GM19240 (cell line): Measurements from ENCODE around the gene URI1.

Experiments
- DNase-seq: peaks from one replicate; pipeline ENCODE4 v3.0.0; 2011; ENCODE audit warnings: low spot score; ENCODE audit not compliant: insufficient read length

The URI1 gene

DNA sequence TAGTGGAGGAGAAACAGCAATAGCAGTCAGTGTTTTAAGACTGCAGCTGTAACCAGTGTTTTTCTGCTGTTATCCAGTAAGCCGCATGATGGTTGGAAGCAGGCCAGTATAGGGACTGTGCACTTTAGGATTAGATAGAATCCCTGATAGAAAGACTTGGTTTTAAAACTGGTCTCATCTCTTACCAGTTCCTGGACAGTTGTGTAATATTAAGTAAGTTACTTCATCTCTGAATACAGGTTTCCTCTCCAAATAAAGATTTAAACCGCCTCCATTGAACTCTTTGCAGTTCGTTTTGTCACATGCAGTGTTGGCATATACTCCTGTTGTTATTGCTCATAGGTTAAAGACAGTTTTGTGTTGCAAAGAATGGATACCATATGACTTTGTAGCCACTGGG is 25.6 kb downstream of the URI1 start:
- DNase-seq: no peak

DNA sequence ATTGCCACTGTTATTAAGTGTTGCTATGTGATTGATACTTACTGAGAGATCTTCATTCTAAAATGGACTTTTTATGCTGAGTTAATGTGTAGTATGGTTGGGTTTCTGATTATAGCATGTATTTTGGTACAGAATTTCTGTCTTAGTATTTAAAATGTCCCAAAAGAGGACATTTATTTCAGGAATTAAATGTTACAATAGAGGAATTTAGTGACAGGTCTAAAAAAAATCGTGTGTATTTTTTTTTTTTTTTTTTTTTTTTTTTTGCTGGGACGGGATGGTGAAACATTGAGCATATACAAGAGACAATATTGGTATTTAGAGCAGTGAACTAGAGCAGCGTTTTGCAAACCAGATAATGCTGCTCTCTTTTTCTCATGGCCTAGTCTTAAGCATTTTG is 27.9 kb downstream of the URI1 start:
- no peak for DNase-seq

DNA sequence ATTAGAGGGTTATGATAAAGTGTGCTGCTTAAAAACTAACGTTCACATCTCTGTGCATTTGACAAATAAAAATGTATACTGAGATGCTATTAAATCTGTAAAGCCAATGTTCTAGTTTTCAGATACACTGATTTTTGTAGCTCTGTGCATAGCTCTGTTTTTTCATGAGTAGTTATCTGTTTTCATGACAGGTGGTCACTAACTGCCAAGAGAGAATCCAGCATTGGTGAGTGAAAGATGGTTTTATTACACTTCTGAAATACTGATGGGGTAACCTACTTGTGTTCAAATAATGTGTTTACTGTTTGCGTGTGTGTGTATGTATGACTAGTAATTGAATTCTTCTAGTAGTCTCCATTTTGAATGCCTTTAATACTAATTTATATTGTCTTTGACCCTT is 29.0 kb downstream of the URI1 start:
- no peak for DNase-seq

DNA sequence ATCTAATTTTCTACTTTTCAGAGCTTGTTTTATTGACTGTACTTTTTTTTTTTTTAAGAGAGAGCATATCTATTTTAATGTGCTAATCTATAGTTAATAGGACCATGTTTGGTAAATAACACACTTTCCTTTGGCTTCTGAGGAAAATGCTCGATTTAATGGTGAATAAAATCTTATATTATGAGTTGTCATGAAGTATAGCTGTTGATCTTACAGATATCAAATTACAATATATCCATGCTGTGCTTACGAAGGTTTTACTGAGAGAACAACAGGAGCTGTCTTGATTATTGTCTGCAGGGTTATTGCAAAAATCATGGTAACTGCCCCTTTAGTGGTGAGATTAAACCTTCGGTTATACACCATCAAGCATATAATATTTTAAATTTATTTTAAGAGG is 29.6 kb downstream of the URI1 start:
- DNase-seq: no peak

DNA sequence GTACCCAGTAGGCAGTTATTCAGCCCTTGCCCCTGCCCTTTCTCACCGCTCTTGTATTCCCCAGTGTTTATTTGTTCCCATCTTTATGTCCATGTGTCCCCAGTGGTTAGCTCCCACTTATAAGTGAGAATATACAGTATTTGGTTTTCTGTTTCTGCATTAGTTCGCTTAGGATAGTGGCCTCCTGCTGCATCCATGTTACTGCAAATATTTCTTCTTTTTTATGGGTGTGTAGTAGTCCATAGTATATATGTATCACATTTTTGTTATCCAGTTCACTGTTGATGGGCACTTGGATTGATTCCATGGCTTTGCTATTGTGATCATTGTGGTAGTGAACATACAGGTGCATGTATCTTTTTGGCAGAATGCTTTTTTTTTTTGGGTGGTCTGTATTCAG is 32.7 kb downstream of the URI1 start:
- no peak for DNase-seq

DNA sequence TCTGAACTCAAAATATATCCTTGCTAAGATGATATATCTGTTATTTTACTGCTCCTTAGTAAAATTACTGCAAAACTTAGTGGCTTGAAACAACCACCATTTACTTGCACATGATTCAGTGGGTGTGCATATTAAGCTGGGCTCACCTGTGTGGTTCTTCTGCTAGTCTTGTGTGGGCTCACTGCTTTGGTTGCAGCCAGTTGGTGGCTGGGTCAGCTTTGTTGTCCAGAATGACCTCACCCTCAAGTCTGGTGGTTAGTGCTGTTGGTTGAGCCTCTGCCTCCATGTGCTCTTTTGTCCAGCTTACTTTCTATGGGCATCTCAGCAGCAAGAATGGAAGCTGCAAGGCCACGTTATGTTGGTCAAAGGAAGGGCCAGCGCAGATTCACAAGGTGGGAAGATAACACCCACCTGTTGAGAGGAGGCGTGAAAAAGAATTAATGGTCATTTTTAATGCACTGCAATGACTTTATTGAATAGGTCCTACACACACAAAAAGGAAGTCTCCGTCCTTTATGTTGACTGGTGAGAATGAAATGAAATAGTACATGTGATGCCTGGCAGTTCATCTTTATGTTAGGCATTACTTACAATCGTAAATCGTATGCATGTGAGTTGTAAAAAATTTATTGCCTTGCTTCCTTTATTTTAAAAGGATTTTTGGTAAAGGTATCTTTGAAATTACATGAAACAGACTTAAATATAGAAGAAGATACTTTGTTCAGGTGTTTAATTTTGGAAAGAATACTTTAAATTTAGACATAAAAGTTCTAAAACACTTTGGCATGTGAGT is 34.3 kb downstream of the URI1 start:
- no peak for DNase-seq

DNA sequence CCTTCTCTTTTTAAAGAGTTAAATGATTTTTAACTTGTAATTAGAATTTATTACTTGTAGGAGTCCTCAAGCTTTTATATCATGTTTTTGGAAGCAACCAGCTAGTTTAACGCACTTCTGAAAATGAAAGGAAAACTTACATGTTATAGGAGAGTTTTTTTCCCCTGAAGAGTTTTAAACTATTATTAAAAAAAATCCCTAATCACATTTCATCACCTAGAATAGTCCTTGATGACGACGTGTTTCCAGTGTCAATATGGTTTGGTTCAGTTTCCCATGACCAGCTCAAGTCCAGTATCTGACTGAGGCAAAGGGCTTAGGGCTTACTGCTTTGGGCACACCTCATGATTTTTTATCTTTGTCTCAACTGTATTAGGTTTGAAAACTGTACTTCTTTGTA is 36.0 kb downstream of the URI1 start:
- DNase-seq: no peak

DNA sequence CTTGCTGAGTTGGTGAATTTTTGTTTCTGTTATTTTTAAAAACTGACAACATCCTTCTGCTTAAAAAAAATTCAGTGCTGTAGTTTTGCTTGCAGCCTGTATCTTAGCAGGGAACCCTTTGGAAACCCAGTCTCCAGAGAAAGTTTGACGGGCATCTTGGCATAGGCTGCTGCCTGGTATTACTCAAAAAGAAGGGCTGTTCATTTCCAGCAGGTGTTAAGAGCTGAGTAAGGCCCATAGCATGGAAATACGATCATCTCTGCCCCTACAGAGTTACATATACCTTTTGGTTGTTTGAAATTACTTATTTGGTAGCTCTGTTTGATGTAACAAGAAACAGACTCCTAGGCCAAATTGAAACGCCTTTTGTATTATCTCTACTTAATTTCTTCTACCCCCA is 41.5 kb downstream of the URI1 start:
- DNase-seq: no peak

DNA sequence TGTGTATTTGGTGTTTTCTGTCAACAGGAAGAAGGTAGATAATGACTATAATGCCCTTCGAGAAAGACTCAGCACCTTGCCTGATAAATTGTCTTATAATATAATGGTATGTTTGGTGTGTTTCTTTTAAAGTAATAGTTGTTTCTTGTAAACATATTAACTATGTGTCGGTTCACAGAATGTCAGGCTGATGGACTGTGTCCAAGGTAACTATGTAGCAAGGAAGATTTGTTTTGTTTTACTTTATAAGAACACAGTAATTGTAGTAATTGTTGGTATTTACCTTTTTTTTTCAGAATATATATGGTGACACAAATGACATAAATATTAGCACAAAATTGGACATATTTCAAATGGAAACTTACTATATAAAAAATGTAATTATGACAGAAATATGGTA is 43.2 kb downstream of the URI1 start:
- no peak for DNase-seq

DNA sequence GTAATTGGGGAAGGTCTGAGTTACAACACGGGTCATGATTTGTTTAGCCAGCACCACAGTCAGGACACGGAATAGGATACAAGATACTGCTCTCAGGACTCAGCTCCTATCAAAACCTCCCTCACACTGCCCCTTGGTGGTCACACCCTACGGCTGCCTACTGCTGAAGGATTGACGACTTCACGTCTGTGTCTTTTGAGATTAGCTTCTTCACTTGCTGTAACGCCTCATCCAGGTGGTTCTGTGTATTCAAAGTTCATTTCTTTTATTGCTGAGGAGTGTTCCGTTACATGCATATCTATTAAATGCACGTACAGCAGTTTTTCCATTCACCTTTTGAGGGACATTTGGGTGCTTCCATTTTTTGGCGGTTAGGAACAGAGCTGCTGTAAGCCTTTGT is 46.3 kb downstream of the URI1 start:
- no peak for DNase-seq

DNA sequence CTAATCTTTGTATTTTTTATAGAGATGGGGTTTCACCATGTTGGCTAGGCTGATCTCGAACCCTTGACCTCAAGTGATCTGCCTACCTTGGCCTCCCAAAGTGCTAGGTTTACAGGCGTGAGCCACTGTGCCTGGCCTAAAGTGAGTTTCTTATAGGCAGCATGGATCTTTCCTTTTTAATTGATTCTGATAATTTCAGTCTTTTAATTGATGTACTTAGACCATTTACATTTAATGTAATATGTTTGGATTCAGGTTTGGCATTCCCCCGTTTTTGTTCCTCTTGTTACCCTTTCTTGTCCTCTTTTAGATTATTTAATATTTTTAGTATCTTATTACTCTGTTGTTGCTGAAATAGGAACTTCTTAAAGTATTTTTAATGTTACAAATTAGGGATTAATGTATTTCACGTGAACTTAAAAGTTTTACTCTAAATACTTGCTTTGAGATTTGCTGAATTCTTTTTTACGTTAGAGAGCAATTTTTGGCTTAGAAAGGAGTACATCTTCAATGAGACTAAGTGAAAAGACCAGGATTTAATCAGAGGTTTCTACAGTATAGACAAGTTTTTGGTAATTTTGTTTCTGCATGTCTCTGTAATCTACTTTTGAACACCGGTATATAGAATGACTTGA is 50.3 kb downstream of the URI1 start:
- no peak for DNase-seq

DNA sequence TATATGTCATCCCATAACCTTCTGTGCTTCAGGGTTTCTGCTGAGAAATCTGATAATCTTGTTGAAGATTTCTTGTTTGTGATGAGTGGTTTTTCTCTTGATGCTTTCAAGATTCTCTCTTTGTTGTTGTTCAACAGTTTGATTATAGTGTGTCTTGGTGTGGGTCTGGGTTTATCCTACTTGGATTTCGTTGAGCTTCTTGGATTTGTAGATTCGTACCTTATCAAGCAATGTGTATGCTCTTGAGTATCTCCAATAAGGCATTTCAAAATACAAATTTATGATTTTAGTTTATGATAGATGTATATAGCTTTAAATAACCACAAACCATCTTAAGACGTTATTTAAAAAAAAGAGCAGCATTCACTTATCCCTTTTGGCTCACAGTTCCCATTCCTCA is 57.5 kb downstream of the URI1 start:
- DNase-seq: no peak

DNA sequence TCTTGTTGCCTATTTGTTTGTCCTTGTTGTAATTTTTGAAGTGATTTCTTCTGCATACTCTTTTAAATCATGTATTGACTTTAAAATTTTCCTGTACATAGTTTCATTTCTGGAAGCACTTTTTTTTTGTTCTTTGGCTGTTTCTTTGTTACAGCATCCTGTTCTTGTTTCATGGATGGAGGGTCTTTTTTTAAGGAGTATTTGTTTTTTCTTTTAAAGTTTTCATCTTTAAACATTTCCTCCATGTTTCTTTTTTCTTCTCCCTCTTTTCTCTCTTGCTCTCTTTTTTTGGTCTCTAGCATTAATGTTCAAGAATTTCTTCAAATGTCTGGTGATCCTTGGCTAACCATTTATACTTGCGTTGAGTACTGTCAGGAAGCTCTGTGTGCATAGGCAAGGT is 58.8 kb downstream of the URI1 start:
- DNase-seq: no peak

DNA sequence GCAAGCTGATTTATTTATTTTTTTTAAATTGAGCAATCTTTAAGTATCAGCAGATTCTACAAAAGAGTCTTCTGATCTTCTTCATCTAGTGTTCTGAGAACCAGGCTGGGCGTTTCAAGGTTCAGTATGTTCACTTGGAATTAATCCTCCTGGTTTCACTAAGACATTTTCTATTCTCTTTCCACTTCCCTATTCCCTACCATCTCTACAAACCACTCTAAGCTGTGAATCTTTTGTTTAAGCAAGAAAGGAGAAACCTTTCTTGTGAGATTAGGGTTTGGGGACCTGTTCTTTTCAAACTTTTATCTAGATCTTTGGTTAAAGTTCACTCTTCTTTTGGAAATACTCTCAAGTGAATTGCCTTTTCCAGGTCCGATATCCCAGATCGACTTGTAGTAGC is 59.3 kb downstream of the URI1 start:
- no peak for DNase-seq

DNA sequence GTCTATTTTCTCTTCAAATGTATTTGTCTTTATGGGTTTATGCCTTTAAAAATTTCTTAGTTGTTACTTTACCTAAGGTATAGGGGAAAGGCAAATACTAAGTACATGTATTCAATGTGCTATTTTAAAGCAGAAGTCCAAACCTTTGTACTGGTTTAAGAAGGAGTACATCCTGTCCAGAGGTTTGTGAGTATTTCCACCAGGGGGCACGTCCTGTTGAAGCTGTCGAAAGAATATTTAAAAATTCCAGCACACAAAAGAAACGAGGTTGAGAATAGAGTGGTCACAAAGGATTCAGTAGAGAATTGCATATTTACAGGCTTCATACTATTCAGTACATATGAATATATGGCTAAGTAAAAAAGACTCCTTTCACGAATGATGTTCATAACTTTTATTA is 59.8 kb downstream of the URI1 start:
- no peak for DNase-seq

DNA sequence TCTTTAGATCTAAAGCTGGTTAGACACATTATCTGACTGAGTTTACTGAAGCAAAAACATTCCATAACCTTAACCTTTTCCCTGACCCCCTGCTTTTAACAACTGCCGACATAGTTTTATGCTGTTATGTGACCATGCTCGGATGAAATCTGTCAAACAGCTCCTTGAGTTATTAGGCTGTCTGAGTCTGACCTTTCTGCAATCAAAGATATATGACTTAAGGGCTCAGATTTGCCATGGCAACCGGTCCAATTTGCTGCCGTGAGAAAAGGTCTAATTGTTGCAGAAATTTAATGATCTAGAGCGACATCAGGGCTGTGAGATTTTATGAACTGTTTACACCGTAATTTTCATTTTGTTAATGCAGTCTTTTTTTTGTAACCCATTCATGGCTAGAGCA is 61.8 kb downstream of the URI1 start:
- DNase-seq: no peak

DNA sequence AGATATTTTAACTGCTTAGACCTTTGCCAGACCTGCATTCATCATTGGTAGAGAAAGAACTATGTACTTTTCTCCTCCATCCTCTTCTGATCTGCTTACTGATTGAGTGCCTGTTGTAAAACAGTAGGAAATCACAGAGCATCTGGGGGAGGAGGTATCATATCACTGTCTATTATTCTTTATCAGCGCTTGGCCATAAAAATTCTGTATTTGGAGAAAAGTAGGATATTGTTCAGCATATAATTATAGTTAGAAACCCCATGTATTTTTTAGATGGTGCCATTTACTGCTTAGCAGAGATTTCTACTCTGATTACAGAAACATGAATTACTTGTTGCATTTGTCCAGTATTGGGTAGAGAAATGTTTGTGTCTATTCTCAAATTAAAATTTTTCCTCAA is 62.4 kb downstream of the URI1 start:
- DNase-seq: no peak

DNA sequence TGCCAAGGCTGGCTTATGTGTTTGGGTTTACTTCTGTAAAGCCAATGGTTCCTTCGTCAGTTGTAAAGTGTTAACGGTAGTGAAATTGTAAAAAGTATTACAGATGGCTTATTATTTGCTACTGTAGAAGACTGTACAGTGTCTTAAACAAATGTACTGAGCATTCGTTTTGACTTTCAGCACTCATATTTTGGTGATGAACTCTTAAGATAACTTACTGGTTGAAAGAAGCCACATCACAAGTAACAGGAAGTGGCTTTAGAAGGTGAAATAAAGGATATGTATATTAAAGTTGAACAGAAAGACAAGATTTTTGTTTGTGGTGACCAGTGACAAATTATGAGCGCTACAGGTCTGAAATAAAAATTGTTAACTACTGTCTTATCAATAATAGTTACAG is 64.2 kb downstream of the URI1 start:
- DNase-seq: no peak

DNA sequence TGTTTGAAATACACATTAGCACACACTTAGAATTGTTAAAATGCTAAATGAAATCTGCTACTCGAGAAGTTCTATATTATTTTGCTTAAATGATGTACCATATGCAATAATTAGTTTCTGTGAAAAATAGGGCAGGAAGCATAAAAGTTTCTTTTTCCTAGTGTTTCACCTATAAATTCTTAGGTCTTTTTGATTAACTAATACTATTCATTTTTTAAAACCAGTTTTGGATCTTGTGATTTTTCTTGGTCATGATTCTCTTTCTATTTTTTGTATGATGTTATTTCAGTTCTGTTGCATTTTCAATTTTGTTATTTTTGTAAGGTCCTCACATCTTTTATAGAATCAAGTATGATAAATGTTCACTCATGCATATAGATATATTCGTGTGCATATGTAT is 66.1 kb downstream of the URI1 start:
- no peak for DNase-seq

DNA sequence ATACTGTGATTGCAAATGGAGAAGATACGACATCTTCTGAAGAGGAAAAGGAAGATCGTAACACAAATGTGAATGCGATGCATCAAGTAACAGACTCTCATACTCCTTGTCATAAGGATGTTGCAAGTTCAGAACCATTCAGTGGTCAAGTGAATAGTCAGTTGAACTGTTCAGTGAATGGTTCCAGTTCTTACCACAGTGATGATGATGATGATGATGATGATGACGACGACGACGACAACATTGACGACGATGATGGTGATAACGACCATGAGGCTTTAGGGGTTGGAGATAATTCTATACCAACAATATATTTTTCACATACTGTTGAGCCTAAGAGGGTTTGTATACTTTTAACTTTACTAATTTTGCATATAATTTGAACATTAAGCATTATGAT is 67.0 kb downstream of the URI1 start:
- no peak for DNase-seq

DNA sequence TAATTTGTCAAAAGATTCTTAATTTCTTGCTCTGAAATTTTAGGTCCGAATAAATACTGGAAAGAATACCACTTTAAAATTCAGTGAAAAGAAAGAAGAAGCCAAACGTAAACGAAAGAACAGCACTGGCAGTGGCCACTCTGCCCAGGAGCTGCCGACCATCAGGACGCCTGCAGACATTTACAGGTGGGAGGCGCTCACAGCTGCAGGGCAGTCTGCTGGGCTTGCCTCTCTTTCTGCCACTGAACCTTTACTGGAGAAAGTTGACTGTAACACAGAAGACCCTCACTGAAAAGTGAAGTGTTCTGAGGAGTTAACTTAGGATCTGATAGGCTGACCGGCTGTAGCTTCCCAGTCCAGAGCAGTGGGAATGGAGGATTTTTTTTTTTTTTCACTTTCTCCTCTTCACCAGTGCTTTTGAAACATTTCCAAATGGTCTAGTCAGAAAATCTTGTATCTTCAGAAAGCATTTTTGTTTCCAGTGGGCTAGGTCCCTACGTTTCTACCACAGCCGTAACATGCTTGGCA is 69.1 kb downstream of the URI1 start:
- DNase-seq: no peak

DNA sequence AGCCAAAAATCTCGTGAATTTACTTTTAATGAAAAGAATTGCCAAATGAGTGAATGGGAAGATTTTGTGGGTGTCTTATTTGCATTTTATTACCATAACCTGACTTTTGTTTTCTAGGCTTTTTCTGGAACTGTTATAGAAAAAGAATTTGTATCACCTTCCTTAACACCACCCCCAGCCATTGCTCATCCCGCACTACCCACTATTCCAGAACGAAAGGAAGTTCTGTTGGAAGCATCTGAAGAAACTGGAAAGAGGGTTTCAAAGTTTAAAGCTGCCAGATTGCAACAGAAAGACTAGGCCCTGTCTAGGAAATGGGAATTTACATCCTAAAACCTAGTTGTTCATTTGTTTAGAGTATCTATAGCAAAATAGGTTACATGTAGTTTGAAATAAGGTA is 72.7 kb downstream of the URI1 start:
- DNase-seq: no peak

DNA sequence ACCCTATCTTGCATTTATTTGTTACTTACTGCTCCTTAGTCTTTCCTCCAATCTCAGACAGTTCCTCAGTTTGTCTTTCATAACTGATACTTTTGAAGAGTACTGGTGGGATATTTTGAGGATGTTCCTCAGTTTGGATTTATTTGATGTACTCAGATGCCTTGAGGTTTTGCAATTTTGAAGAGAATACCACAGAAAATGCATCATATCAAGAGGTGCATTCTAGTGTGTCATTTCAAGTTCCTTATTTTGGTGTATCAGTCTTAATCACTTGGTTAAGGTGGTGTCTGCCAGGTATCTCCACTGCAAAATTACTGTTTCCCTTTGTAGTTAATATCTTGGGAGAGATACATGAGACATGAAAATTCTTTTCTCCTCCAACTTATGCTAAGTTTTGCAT is 75.1 kb downstream of the URI1 start:
- no peak for DNase-seq
